Measurements from ENCODE around the gene RNF148. TPM values are rescaled to one million over a fixed set of nuclear protein-coding genes. Genes with fewer than 3 reads are reported as not detected.
A peak's percentile ranks its signal among the peaks of the same experiment; 100 is the strongest.

Gene RNF148
- total and polyA plus RNA-seq, 2 experiments from 2014 or later = not detected

DNA sequence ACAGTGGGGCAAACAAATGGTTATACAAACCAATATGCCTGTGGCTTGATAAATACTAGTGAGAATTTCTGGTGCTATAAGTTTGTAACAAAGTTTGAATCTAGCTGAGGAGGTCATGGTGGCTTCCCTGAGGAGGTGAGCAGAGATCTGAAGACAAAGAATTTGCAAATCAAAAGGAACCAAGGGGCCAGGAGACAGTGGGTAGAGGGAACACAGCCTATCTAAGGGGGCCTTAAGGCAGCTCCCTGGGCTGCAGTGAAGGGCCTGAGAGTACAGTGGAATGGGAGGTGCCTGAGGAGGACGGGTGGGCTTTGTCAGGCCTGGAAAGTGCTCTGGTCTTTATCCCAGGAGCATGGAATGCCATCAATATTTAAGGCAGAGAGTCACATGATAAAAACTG lies 25.6 kb downstream of the RNF148 start:
- in situ Hi-C loops (cut with MboI) = no loop called here
- Histone ChIP-seq H2AFZ (no peak overlapping the region), H3K9ac (no peak overlapping the region), H3F3A (ENCODE audit: insufficient read depth) (no peaks in the 10 kb centered on the region), H3K27ac (no peak overlapping the region), H3K4me2 (ENCODE audit: unreplicated experiment) (no peak overlapping the region), H3K4me3 (no peak overlapping the region), H3K9me3 (ENCODE audit: low read depth) (no peaks in the 10 kb centered on the region), H3K27me3 (replicated peaks; ENCODE audit: insufficient read depth) (no peaks in the 10 kb centered on the region), H3K79me2 (ENCODE audit: insufficient read depth) (no peaks in the 10 kb centered on the region), H4K20me1 (ENCODE audit: insufficient read depth) (no peaks in the 10 kb centered on the region), H3K4me1 (ENCODE audit: insufficient read depth) (no peaks in the 10 kb centered on the region), H3K9me2 (ENCODE audit: insufficient read depth) (no peaks in the 10 kb centered on the region), H3K36me3 (ENCODE audit: low read depth) (no peaks in the 10 kb centered on the region)
- no peak for DNase-seq
- TF ChIP-seq EZH2phosphoT487 (IDR thresholded peaks at IDR 0.05; ENCODE audit: insufficient read depth, low read depth) (no peak), EZH2 (IDR thresholded peaks at IDR 0.05; ENCODE audit: insufficient read depth, poor library complexity, severe bottlenecking) (no peak)
- 27 to 36% methylated on average over 1 of the region's 1 CpG for WGBS, 2 experiments (ENCODE audit: low coverage in 1 of 2, low lambda C conversion rate in 2 of 2, missing lambda C conversion rate in 2 of 2)

DNA sequence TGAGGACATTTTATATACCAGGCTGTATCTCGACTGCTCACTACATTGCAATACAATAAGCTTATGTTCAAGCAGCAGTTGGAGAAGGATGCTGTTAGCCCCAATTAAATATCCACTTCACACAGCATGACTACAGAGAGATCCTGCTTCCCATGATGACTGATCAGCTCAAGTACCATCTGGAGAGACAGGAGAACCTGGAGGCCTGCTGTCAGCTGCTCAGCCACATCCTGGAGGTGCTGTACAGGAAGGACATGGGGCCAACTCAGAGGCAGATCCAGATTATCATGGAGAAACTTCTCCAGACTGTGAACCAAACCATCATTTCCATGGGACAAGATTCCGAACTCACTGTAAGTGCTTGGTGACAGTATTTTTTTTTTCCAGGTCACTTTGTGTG lies 26.3 kb downstream of the RNF148 start:
- no peak for DNase-seq

GRCh38 chr7:122675621-122676020 lies 27.1 kb downstream of the RNF148 start:
- Histone ChIP-seq H3K36me3 (ENCODE audit: low read depth) (no peaks in the 10 kb centered on the region), H3K4me3 (no peak overlapping the region), H3K9me3 (ENCODE audit: low read depth) (no peaks in the 10 kb centered on the region), H3K9ac (no peak overlapping the region), H3K4me2 (ENCODE audit: unreplicated experiment) (no peak overlapping the region), H3K79me2 (ENCODE audit: insufficient read depth) (no peaks in the 10 kb centered on the region), H3F3A (ENCODE audit: insufficient read depth) (no peaks in the 10 kb centered on the region), H4K20me1 (ENCODE audit: insufficient read depth) (no peaks in the 10 kb centered on the region), H3K4me1 (ENCODE audit: insufficient read depth) (no peaks in the 10 kb centered on the region), H2AFZ (no peak overlapping the region), H3K9me2 (ENCODE audit: insufficient read depth) (no peaks in the 10 kb centered on the region), H3K27ac (no peak overlapping the region), H3K27me3 (replicated peaks; ENCODE audit: insufficient read depth) (no peaks in the 10 kb centered on the region)
- DNase-seq = no peak
- 33 to 37% methylated on average over 7 of the region's 7 CpGs for WGBS, 2 experiments (ENCODE audit: low coverage in 1 of 2, low lambda C conversion rate in 2 of 2, missing lambda C conversion rate in 2 of 2)
- TF ChIP-seq EZH2 (IDR thresholded peaks at IDR 0.05; ENCODE audit: insufficient read depth, poor library complexity, severe bottlenecking) (no peak), EZH2phosphoT487 (IDR thresholded peaks at IDR 0.05; ENCODE audit: insufficient read depth, low read depth) (no peak)
- in situ Hi-C loops (cut with MboI) = no loop called here

More for the DNA sequence above, 26.3 kb downstream of the RNF148 start:
- Histone ChIP-seq H3K27ac (no peak overlapping the region), H2AFZ (no peak overlapping the region), H3K4me1 (ENCODE audit: insufficient read depth) (no peaks in the 10 kb centered on the region), H3K9ac (no peak overlapping the region), H3K9me3 (ENCODE audit: low read depth) (no peaks in the 10 kb centered on the region), H3K4me3 (no peak overlapping the region), H3F3A (ENCODE audit: insufficient read depth) (no peaks in the 10 kb centered on the region), H4K20me1 (ENCODE audit: insufficient read depth) (no peaks in the 10 kb centered on the region), H3K36me3 (ENCODE audit: low read depth) (no peaks in the 10 kb centered on the region), H3K9me2 (ENCODE audit: insufficient read depth) (no peaks in the 10 kb centered on the region), H3K4me2 (ENCODE audit: unreplicated experiment) (no peak overlapping the region), H3K79me2 (ENCODE audit: insufficient read depth) (no peaks in the 10 kb centered on the region), H3K27me3 (replicated peaks; ENCODE audit: insufficient read depth) (no peaks in the 10 kb centered on the region)
- in situ Hi-C loops (cut with MboI) = no loop called here
- TF ChIP-seq EZH2 (IDR thresholded peaks at IDR 0.05; ENCODE audit: insufficient read depth, poor library complexity, severe bottlenecking) (no peak), EZH2phosphoT487 (IDR thresholded peaks at IDR 0.05; ENCODE audit: insufficient read depth, low read depth) (no peak)
- WGBS, 2 experiments (ENCODE audit: low coverage in 1 of 2, low lambda C conversion rate in 2 of 2, missing lambda C conversion rate in 2 of 2) = 22 to 36% methylated on average over 2 of the region's 2 CpGs

DNA sequence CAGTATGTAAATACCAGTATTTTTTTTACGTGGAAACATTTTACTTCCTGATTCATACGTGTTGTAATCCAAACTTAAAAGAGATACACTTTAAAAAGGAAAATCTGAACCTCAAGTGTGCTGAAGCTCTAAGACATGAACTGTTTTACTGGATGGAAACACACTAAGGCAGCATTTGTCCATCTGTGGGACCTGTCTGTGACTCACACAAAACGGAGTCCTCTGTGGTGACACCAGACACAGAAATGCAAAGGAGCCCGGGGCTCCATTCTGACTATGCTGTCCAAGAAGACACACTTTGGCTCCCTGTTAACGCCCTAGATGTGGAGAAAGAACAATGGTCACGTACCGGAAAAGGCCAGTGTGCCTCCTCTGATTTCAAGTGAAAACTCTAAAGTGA lies 27.7 kb downstream of the RNF148 start:
- DNase-seq = peak; percentile 24
- Histone ChIP-seq H3K4me1 (ENCODE audit: insufficient read depth) (no peaks in the 10 kb centered on the region), H3K27me3 (replicated peaks; ENCODE audit: insufficient read depth) (no peaks in the 10 kb centered on the region), H4K20me1 (ENCODE audit: insufficient read depth) (no peaks in the 10 kb centered on the region), H3F3A (ENCODE audit: insufficient read depth) (no peaks in the 10 kb centered on the region), H3K9me3 (ENCODE audit: low read depth) (no peaks in the 10 kb centered on the region), H3K9ac (no peak overlapping the region), H3K36me3 (ENCODE audit: low read depth) (no peaks in the 10 kb centered on the region), H3K4me3 (no peak overlapping the region), H3K79me2 (ENCODE audit: insufficient read depth) (no peaks in the 10 kb centered on the region), H2AFZ (no peak overlapping the region), H3K27ac (no peak overlapping the region), H3K9me2 (ENCODE audit: insufficient read depth) (no peaks in the 10 kb centered on the region), H3K4me2 (ENCODE audit: unreplicated experiment) (no peak overlapping the region)
- no peak for TF ChIP-seq EZH2phosphoT487 (IDR thresholded peaks at IDR 0.05; ENCODE audit: insufficient read depth, low read depth)
- no peak for TF ChIP-seq EZH2 (IDR thresholded peaks at IDR 0.05; ENCODE audit: insufficient read depth, poor library complexity, severe bottlenecking)
- in situ Hi-C loops (cut with MboI) = no loop called here
- WGBS, 2 experiments (ENCODE audit: low coverage in 1 of 2, low lambda C conversion rate in 2 of 2, missing lambda C conversion rate in 2 of 2) = 28 to 29% methylated on average over 7 of the region's 7 CpGs

- in situ Hi-C loops (cut with MboI) = no loop called here
- DNase-seq = peak; percentile 61
- 0 to 2% methylated on average over 4 of the region's 4 CpGs for WGBS, 2 experiments (ENCODE audit: low coverage in 1 of 2, low lambda C conversion rate in 2 of 2, missing lambda C conversion rate in 2 of 2)
- H3K4me1 ChIP-seq (ENCODE audit: insufficient read depth) = no peaks in the 10 kb centered on the region
- no peaks in the 10 kb centered on the region for H3K27me3 ChIP-seq (replicated peaks; ENCODE audit: insufficient read depth)
- H3K27ac ChIP-seq = no peak overlapping the region
- H3K9ac ChIP-seq = no peak overlapping the region
- TF ChIP-seq EZH2phosphoT487 (IDR thresholded peaks at IDR 0.05; ENCODE audit: insufficient read depth, low read depth) (no peak), EZH2 (IDR thresholded peaks at IDR 0.05; ENCODE audit: insufficient read depth, poor library complexity, severe bottlenecking) (no peak)
- H3K9me2 ChIP-seq (ENCODE audit: insufficient read depth) = no peaks in the 10 kb centered on the region
- 0 out of 2 replicates have a peak overlapping the region, but pooled peaks have one; percentile 14 for H2AFZ ChIP-seq
- no peak overlapping the region for H3K4me3 ChIP-seq
- H4K20me1 ChIP-seq (ENCODE audit: insufficient read depth) = no peaks in the 10 kb centered on the region
- no peaks in the 10 kb centered on the region for H3F3A ChIP-seq (ENCODE audit: insufficient read depth)
- H3K4me2 ChIP-seq (ENCODE audit: unreplicated experiment) = no peak overlapping the region
- no peaks in the 10 kb centered on the region for H3K79me2 ChIP-seq (ENCODE audit: insufficient read depth)
- no peaks in the 10 kb centered on the region for H3K36me3 ChIP-seq (ENCODE audit: low read depth)
- H3K9me3 ChIP-seq (ENCODE audit: low read depth) = no peaks in the 10 kb centered on the region
Measured at GRCh38 chr7:122674502-122674901, 28.2 kb downstream of the RNF148 start.

All from GM23248 (cell line).